HCT116 (cell line): ENCODE results near the gene TBXAS1. TPM values are rescaled to one million over a fixed set of nuclear protein-coding genes. Genes with fewer than 3 reads are reported as not detected.

ENCODE experiments used
- ATAC-seq: fragments of 200-7000 bp; cut with Tn5 transposase; 2 replicates; pipeline ENCODE4 v1.9.1; 2020; ENCODE audit warnings: mild to moderate bottlenecking, moderate library complexity
- BruUV-seq: library from RNA; stranded (reverse); fragments of 400-500 nt; replicated peaks from 2 replicates; lab custom pipeline; 2021; lab: Mats Ljungman, UMichigan
- CTCF ChIA-PET: fragments of 300-600 bp; sonication (Branson Sonifier 250); formaldehyde crosslinking; loops from one replicate; lab custom pipeline; 2021; ENCODE audit warnings: antibody characterized with exemption; lab: Charles Lee
- POLR2A ChIA-PET: fragments of 300-600, 350-600 bp; sonication (Branson Sonifier 250); formaldehyde crosslinking; loops from one replicate; lab custom pipeline; 2021; ENCODE audit warnings: antibody characterized with exemption; lab: Charles Lee
- RAD21 ChIA-PET, 2 experiments: fragments of 300-600 bp; sonication (Branson Sonifier 250); formaldehyde crosslinking; loops; one replicate each; lab custom pipeline; 2023; ENCODE audit warnings: low total read pairs in 2 of 2; ENCODE audit not compliant: uncharacterized antibody in 2 of 2, unreplicated experiment in 2 of 2, low non-redundant PET in 1 of 2; lab: Charles Lee
- DNase-seq: peaks from one replicate; pipeline ENCODE4 v3.0.0-alpha.2; 2010; ENCODE audit warnings: low read depth, low spot score
- H2AFZ ChIP-seq: fragments of 200-600 bp; shearing (Covaris generic), sonication (generic); 2 replicates; pipeline ENCODE4 v1.6.1; 2017; ENCODE audit warnings: low read depth, mixed run types, mixed read lengths, antibody characterized with exemption, low read length; ENCODE audit not compliant: poor library complexity, severe bottlenecking
- H3K27ac ChIP-seq: 2 replicates; pipeline ENCODE4 v1.5.1; 2012; ENCODE audit warnings: low read depth, low read length
- H3K27me3 ChIP-seq: fragments of 200-600 bp; sonication (generic); 2 replicates; pipeline ENCODE4 v1.6.1; 2016; ENCODE audit warnings: mixed run types, low read length, mixed read lengths; ENCODE audit not compliant: insufficient read depth
- H3K36me3 ChIP-seq, 2 experiments: fragments of 200-500 bp in 1 of 2; fragments of 200-600 bp in 1 of 2; sonication (Bioruptor generic) in 1 of 2; sonication (generic) in 1 of 2; 2 replicates each; pipeline versions ENCODE4 v1.5.1 to v1.6.1; 2014 to 2016; ENCODE audit warnings: low read length in 2 of 2, inconsistent platforms in 1 of 2, mixed read lengths in 1 of 2, mixed run types in 1 of 2; ENCODE audit not compliant: insufficient read depth in 2 of 2, control insufficient read depth in 1 of 2
- H3K4me1 ChIP-seq, 2 experiments: fragments of 200-600 bp in 1 of 2; sonication (generic) in 1 of 2; 2 replicates each; pipeline versions ENCODE4 v1.5.1 to v1.6.1; 2012 to 2017; ENCODE audit warnings: low read length in 2 of 2, inconsistent platforms in 1 of 2, mild to moderate bottlenecking in 1 of 2, mixed read lengths in 1 of 2, mixed run types in 1 of 2, moderate library complexity in 1 of 2; ENCODE audit not compliant: insufficient read depth in 2 of 2, control insufficient read depth in 1 of 2
- H3K4me2 ChIP-seq: fragments of 200-600 bp; sonication (generic); 2 replicates; pipeline ENCODE4 v1.6.1; 2017; ENCODE audit warnings: mixed run types, low read length, mixed read lengths
- H3K4me3 ChIP-seq, 2 experiments: fragments of 200-600 bp in 1 of 2; sonication (generic) in 1 of 2; replicated peaks in 1 of 2; 2 replicates each; pipeline ENCODE4 v1.5.1; 2011 to 2016; ENCODE audit warnings: low read length in 2 of 2, control low read depth in 1 of 2, low read depth in 1 of 2, mild to moderate bottlenecking in 1 of 2, mixed read lengths in 1 of 2, mixed run types in 1 of 2
- H3K79me2 ChIP-seq: fragments of 200-600 bp; sonication (generic); 2 replicates; pipeline ENCODE4 v1.6.1; 2017; ENCODE audit warnings: mild to moderate bottlenecking, mixed run types, low read length, moderate library complexity, mixed read lengths; ENCODE audit not compliant: insufficient read depth
- H3K9ac ChIP-seq: fragments of 200-600 bp; sonication (generic); 2 replicates; pipeline ENCODE4 v1.6.1; 2016; ENCODE audit warnings: low read length, mixed read lengths
- H3K9me2 ChIP-seq: fragments of 200-600 bp; sonication (generic), shearing (Covaris generic); 2 replicates; pipeline ENCODE4 v1.6.1; 2017; ENCODE audit warnings: mixed run types, mild to moderate bottlenecking, moderate library complexity; ENCODE audit not compliant: insufficient read depth
- H3K9me3 ChIP-seq, 2 experiments: fragments of 200-500 bp in 1 of 2; fragments of 200-600 bp in 1 of 2; sonication (Bioruptor generic) in 1 of 2; sonication (generic) in 1 of 2; 2 replicates each; pipeline ENCODE4 v1.6.1; 2014 to 2017; ENCODE audit warnings: low read length in 2 of 2, mixed read lengths in 2 of 2, inconsistent platforms in 1 of 2, low read depth in 1 of 2, mild to moderate bottlenecking in 1 of 2, mixed run types in 1 of 2, moderate library complexity in 1 of 2; ENCODE audit not compliant: control insufficient read depth in 1 of 2, insufficient read depth in 1 of 2
- H4K20me1 ChIP-seq: fragments of 200-600 bp; sonication (generic), shearing (Covaris generic); 2 replicates; pipeline ENCODE4 v1.6.1; 2017; ENCODE audit warnings: mixed run types, mild to moderate bottlenecking, moderate library complexity; ENCODE audit not compliant: insufficient read depth
- CBX3 ChIP-seq: IDR thresholded peaks from 2 replicates; pipeline ENCODE4 v1.6.1; 2012; ENCODE audit warnings: low read depth
- CEBPB ChIP-seq: IDR thresholded peaks from 2 replicates; pipeline ENCODE4 v1.6.1; 2012; ENCODE audit warnings: low read depth
- CTCF ChIP-seq, 3 experiments: fragments of 200-600 bp in 1 of 3; sonication (generic) in 1 of 3; IDR thresholded peaks in 2 of 3; conservative IDR thresholded peaks in 1 of 3; 2 replicates each; pipeline ENCODE4 v1.5.1; 2012 to 2017; ENCODE audit warnings: low read depth in 2 of 3, low read length in 2 of 3, antibody characterized with exemption in 1 of 3, borderline replicate concordance in 1 of 3, control low read depth in 1 of 3, mild to moderate bottlenecking in 1 of 3, mixed read lengths in 1 of 3, mixed run types in 1 of 3, moderate library complexity in 1 of 3; ENCODE audit not compliant: insufficient read depth in 1 of 3
- ELF1 ChIP-seq: IDR thresholded peaks from 2 replicates; pipeline ENCODE4 v1.6.1; 2012; ENCODE audit warnings: low read depth, borderline replicate concordance
- EZH2phosphoT487 ChIP-seq: fragments of 200-600 bp; IDR thresholded peaks from 2 replicates; pipeline ENCODE4 v1.6.1; 2018; ENCODE audit warnings: antibody characterized with exemption, borderline replicate concordance
- FOSL1 ChIP-seq: IDR thresholded peaks from 2 replicates; pipeline ENCODE4 v1.6.1; 2012; ENCODE audit warnings: low read depth
- POLR2A ChIP-seq: IDR thresholded peaks from 2 replicates; pipeline ENCODE4 v1.7.0; 2011; ENCODE audit warnings: borderline replicate concordance; ENCODE audit not compliant: insufficient read depth, insufficient read length; ENCODE audit errors: extremely low read depth
- TCF7L2 ChIP-seq: IDR thresholded peaks from 2 replicates; pipeline ENCODE4 v1.7.0; 2011; ENCODE audit warnings: borderline replicate concordance, inconsistent platforms; ENCODE audit not compliant: insufficient read depth, insufficient read length; ENCODE audit errors: extremely low read depth
- YY1 ChIP-seq: IDR thresholded peaks from 2 replicates; pipeline ENCODE4 v1.6.1; 2011; ENCODE audit warnings: low read length, low read depth, moderate library complexity, mild to moderate bottlenecking; ENCODE audit not compliant: insufficient replicate concordance; ENCODE audit errors: extremely low read depth
- ZFX ChIP-seq: fragments of 450-650 bp; IDR thresholded peaks from 2 replicates; pipeline ENCODE4 v1.6.1; 2017
- ZNF274 ChIP-seq: fragments of 200-500 bp; sonication (Bioruptor generic); IDR thresholded peaks from 2 replicates; pipeline ENCODE4 v1.6.1; 2014; ENCODE audit warnings: mild to moderate bottlenecking, low read depth, low read length, inconsistent platforms
- intact Hi-C: fragments of 100-400 bp; cut with micrococcal nuclease; formaldehyde crosslinking; loops from 2 replicates; pipeline ENCODE4 v1.10.0; 2022
- total RNA-seq: library from RNA; stranded (reverse); gene quantifications from one replicate; pipeline ENCODE4 v1.2.1, GENCODE V29; 2021; ENCODE audit not compliant: unreplicated experiment
- TF ChIP-seq, protein P1 (sequence below): IDR thresholded peaks from 2 replicates; pipeline ENCODE4 v1.6.1; 2012
- TF ChIP-seq, protein P2 (sequence below): IDR thresholded peaks from 2 replicates; pipeline ENCODE4 v1.6.1; 2011; ENCODE audit warnings: mild to moderate bottlenecking, low read length, moderate library complexity; ENCODE audit not compliant: insufficient replicate concordance; ENCODE audit errors: extremely low read depth

TBXAS1 gene
- total RNA-seq, 1 experiment from 2014 or later = 1.4 TPM

DNA sequence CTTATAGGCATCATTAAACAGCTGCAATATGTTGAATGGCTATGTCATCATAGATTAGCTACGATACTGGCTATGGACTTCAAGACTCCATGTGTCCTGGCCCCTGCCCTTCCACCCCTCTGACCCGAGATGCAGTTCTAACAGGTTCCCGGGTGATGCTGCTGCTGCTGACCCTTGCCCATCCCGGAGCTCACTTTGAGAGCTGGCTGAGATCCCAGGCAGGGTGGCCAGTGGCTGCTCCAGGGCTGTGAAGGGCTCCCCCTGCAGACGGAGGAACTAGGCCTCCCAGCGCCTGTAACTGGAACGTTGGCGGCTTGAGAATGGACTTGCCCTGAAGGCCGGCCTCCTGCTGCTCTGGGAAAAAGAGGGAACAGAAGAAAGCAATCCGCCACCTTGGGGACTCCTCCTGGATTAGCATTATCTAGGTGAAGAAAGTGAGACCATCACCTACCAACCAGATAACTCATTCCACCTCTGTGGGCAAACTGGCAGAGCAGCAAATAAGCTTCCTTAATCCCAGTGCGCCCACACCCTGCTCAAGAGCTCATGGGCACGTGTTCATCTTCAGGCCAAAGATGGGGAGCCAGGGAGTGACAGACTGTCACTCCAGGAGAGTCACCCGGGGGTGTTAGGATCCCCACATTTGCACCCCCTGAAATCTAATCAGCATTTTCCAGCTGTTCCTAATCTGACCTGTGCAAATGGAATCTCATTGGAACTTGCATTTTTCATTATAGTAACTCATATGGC lies 176.9 kb downstream of the TBXAS1 start (continued):
- TF ChIP-seq CTCF (IDR thresholded peaks at IDR 0.05 in 2 of 3, conservative IDR thresholded peaks at IDR 0.05 in 1 of 3; ENCODE audit: borderline replicate concordance in 1 of 3, insufficient read depth in 1 of 3, low read depth in 2 of 3, low read length in 2 of 3) (peak; percentile 63 to 80 (median 70)), ELF1 (no peak)

DNA sequence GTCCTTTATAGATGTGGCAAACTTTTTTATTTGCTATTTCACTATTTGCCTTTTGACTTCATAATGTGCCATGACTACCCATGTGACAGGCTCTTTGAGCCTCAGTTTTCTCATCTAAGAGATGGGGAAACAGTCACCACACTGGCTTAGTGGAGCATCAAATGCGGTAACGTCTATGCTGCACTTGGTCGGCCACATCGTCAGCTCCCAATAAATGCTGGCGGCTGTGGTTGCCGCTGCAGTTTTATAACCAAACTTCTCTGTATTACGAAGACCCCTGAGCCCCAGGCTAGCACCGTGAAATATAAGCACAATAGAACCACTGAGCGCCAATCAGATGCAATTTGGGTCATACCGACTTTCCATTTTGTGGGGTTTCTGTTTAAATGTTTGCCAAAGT lies 177.5 kb downstream of the TBXAS1 start:
- no peaks in the 10 kb centered on the region for H3K79me2 ChIP-seq
- H3K4me2 ChIP-seq = no peak overlapping the region
- peaks cover 0 to 9% of the 10 kb centered on the region in 2 experiments; a peak in 2 of 4 replicates for H3K4me1 ChIP-seq
- RAD21 ChIA-PET = interaction anchor here in 1 of 2 experiments (1.5 kb wide), 1 partner anchor 388 kb away, joined by 5 read pairs; no protein-coding TSS in a partner anchor
- CTCF ChIA-PET = interaction anchor here (1.2 to 5.3 kb wide), 13 partner anchors 13 to 572 kb away, joined by 3 to 55 read pairs (median 5); no protein-coding TSS in a partner anchor
- no peak overlapping the region for H2AFZ ChIP-seq
- BruUV-seq = no TSS peak
- ATAC-seq (no peak), DNase-seq (no peak)
- H3K9me3 ChIP-seq = no peaks in the 10 kb centered on the region
- H4K20me1 ChIP-seq = no peaks in the 10 kb centered on the region
- no peak overlapping the region for H3K27ac ChIP-seq
- H3K4me3 ChIP-seq = no peak overlapping the region
- H3K27me3 ChIP-seq = no peaks in the 10 kb centered on the region
- no peaks in the 10 kb centered on the region for H3K36me3 ChIP-seq
- POLR2A ChIA-PET = no interaction called here
- intact Hi-C loops = no loop called here
- H3K9ac ChIP-seq = no peak overlapping the region
- no peaks in the 10 kb centered on the region for H3K9me2 ChIP-seq
- no peak for TF ChIP-seq POLR2A
- TF ChIP-seq CBX3 = no peak
- TF ChIP-seq, protein P1, sequence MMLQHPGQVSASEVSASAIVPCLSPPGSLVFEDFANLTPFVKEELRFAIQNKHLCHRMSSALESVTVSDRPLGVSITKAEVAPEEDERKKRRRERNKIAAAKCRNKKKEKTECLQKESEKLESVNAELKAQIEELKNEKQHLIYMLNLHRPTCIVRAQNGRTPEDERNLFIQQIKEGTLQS = no peak
- TF ChIP-seq ZNF274 = no peak
- TF ChIP-seq TCF7L2 = no peak
- no peak for TF ChIP-seq FOSL1
- no peak for TF ChIP-seq EZH2phosphoT487
- TF ChIP-seq, protein P2, sequence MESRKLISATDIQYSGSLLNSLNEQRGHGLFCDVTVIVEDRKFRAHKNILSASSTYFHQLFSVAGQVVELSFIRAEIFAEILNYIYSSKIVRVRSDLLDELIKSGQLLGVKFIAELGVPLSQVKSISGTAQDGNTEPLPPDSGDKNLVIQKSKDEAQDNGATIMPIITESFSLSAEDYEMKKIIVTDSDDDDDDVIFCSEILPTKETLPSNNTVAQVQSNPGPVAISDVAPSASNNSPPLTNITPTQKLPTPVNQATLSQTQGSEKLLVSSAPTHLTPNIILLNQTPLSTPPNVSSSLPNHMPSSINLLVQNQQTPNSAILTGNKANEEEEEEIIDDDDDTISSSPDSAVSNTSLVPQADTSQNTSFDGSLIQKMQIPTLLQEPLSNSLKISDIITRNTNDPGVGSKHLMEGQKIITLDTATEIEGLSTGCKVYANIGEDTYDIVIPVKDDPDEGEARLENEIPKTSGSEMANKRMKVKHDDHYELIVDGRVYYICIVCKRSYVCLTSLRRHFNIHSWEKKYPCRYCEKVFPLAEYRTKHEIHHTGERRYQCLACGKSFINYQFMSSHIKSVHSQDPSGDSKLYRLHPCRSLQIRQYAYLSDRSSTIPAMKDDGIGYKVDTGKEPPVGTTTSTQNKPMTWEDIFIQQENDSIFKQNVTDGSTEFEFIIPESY = no peak
- TF ChIP-seq ZFX = no peak
- TF ChIP-seq YY1 = no peak
- no peak for TF ChIP-seq CEBPB
